CD14-positive monocyte (primary cell): ENCODE measurements around the gene CREB3L1. TPM values are rescaled to one million over a fixed set of nuclear protein-coding genes. Genes with fewer than 3 reads are reported as not detected.

Source experiments
- DNase-seq, 3 donors: peaks; one replicate each; pipeline ENCODE4 v3.0.0-alpha.2; 2011 to 2022
- H2AFZ ChIP-seq: 2 replicates; pipeline ENCODE4 v1.6.0; 2012; ENCODE audit warnings: mild to moderate bottlenecking, low read depth, low read length, inconsistent platforms; ENCODE audit not compliant: insufficient read depth, poor library complexity, severe bottlenecking
- H3K27ac ChIP-seq, 2 donors: 1 replicate in 1 of 2; 2 replicates in 1 of 2; pipeline ENCODE4 v1.5.1; 2012 to 2013; ENCODE audit warnings: low read length in 2 of 2, control low read depth in 1 of 2, inconsistent platforms in 1 of 2, low read depth in 1 of 2, mild to moderate bottlenecking in 1 of 2
- H3K27me3 ChIP-seq, 2 donors: one replicate each; pipeline versions ENCODE4 v1.6.0 to v1.6.1; 2011 to 2013; ENCODE audit warnings: low read length in 2 of 2; ENCODE audit not compliant: control insufficient read depth in 2 of 2, insufficient read depth in 2 of 2
- H3K36me3 ChIP-seq, 2 donors: replicated peaks in 1 of 2; 1 replicate in 1 of 2; 2 replicates in 1 of 2; pipeline versions ENCODE4 v1.5.1 to v1.6.1; 2012 to 2013; ENCODE audit warnings: low read length in 2 of 2, control low read depth in 1 of 2, inconsistent platforms in 1 of 2, mild to moderate bottlenecking in 1 of 2; ENCODE audit not compliant: insufficient read depth in 2 of 2, control insufficient read depth in 1 of 2
- H3K4me1 ChIP-seq, 2 donors: 1 replicate in 1 of 2; 2 replicates in 1 of 2; pipeline versions ENCODE4 v1.5.1 to v1.6.1; 2012 to 2013; ENCODE audit warnings: low read length in 2 of 2, control low read depth in 1 of 2, inconsistent platforms in 1 of 2, mild to moderate bottlenecking in 1 of 2, moderate library complexity in 1 of 2; ENCODE audit not compliant: insufficient read depth in 2 of 2, control insufficient read depth in 1 of 2
- H3K4me2 ChIP-seq: replicated peaks from 2 replicates; pipeline ENCODE3; 2012; ENCODE audit warnings: low read length, moderate library complexity, mild to moderate bottlenecking; ENCODE audit not compliant: poor library complexity, severe bottlenecking; ENCODE audit errors: extremely low read depth
- H3K4me3 ChIP-seq, 3 experiments: fragments of 200-600 bp in 1 of 3; sonication (generic) in 1 of 3; replicated peaks in 1 of 3; 1 replicate in 2 of 3; 2 replicates in 1 of 3; pipeline ENCODE4 v1.5.1; 2011 to 2013; ENCODE audit warnings: low read length in 3 of 3, mild to moderate bottlenecking in 3 of 3, control low read depth in 2 of 3, low read depth in 2 of 3, inconsistent platforms in 1 of 3, moderate library complexity in 1 of 3
- H3K79me2 ChIP-seq: 2 replicates; pipeline ENCODE4 v1.6.0; 2012; ENCODE audit warnings: mild to moderate bottlenecking, control low read depth, inconsistent platforms, low read length, moderate library complexity; ENCODE audit not compliant: insufficient read depth
- H3K9ac ChIP-seq: 2 replicates; pipeline ENCODE4 v1.6.0; 2017; ENCODE audit warnings: low read length, mild to moderate bottlenecking; ENCODE audit not compliant: insufficient read depth, poor library complexity, severe bottlenecking
- H3K9me3 ChIP-seq, 2 donors: replicated peaks in 1 of 2; 1 replicate in 1 of 2; 2 replicates in 1 of 2; pipeline versions ENCODE4 v1.5.1 to v1.6.1; 2012 to 2013; ENCODE audit warnings: low read length in 2 of 2, control low read depth in 1 of 2; ENCODE audit not compliant: control insufficient read depth in 1 of 2, insufficient read depth in 1 of 2
- H4K20me1 ChIP-seq: 2 replicates; pipeline ENCODE4 v1.6.0; 2012; ENCODE audit warnings: mild to moderate bottlenecking, low read length, control low read depth, moderate library complexity; ENCODE audit not compliant: insufficient read depth
- H3K27ac Mint-ChIP-seq, 7 donors: one replicate each; pipeline ENCODE4 v1.8.0; 2020; ENCODE audit warnings: mild to moderate bottlenecking in 7 of 7, mixed read lengths in 7 of 7, moderate library complexity in 6 of 7, inconsistent platforms in 2 of 7
- H3K27me3 Mint-ChIP-seq, 3 donors: one replicate each; pipeline ENCODE4 v1.8.0; 2021 to 2022; ENCODE audit warnings: low read depth in 3 of 3, mild to moderate bottlenecking in 3 of 3, mixed read lengths in 3 of 3, moderate library complexity in 3 of 3, inconsistent platforms in 1 of 3
- H3K36me3 Mint-ChIP-seq, 2 donors: one replicate each; pipeline ENCODE4 v1.8.0; 2020; ENCODE audit warnings: mixed read lengths in 2 of 2, inconsistent platforms in 1 of 2, mild to moderate bottlenecking in 1 of 2
- H3K4me1 Mint-ChIP-seq: one replicate; pipeline ENCODE4 v1.8.0; 2020; ENCODE audit warnings: mild to moderate bottlenecking, mixed read lengths
- H3K4me3 Mint-ChIP-seq, 2 donors: one replicate each; pipeline ENCODE4 v1.8.0; 2020; ENCODE audit warnings: mild to moderate bottlenecking in 2 of 2, mixed read lengths in 2 of 2, moderate library complexity in 1 of 2
- H3K9me3 Mint-ChIP-seq, 7 donors: one replicate each; pipeline ENCODE4 v1.8.0; 2020 to 2022; ENCODE audit warnings: mixed read lengths in 7 of 7, mild to moderate bottlenecking in 6 of 7, moderate library complexity in 6 of 7, inconsistent platforms in 2 of 7
- WGBS: methylation state at CpG from one replicate; pipeline ENCODE4 v1.1.5; 2013; ENCODE audit warnings: missing lambda C conversion rate; ENCODE audit not compliant: insufficient coverage; 5-methylcytosine and 5-hydroxymethylcytosine counted together
- intact Hi-C, 2 donors: fragments of 100-400 bp; cut with micrococcal nuclease; formaldehyde crosslinking; loops; one replicate each; pipeline versions ENCODE4 v1.15.0 to v1.15.1; 2023
- polyA plus RNA-seq, 3 donors: library from polyadenylated mRNA; depleted of rRNA in 1 of 3; unstranded in 2 of 3; stranded (reverse) in 1 of 3; fragments of 300-500 nt in 2 of 3; fragments of >200 nt in 1 of 3; fragmentation: Illumina TruSeq in 2 of 3; gene quantifications; 1 replicate in 2 of 3; 2 replicates in 1 of 3; pipeline ENCODE4 v1.2.3, GENCODE V29; 2012 to 2021
- TF ChIP-seq, protein P1 (sequence below): fragments of 200-600 bp; IDR thresholded peaks from one replicate; pipeline ENCODE4 v1.8.0; 2022; ENCODE audit warnings: antibody characterized with exemption, mild to moderate bottlenecking

CREB3L1 gene
- polyA plus RNA-seq, 3 donors: not detected

GRCh38 chr11:46290598-46291309, 13.3 kb downstream of the CREB3L1 start:
- H3K27ac Mint-ChIP-seq: no peak overlapping the region
- DNase-seq: no peak
- peaks cover 14 to 25% (median 20%) of the 10 kb centered on the region in 3 donors for H3K27me3 Mint-ChIP-seq
- Histone ChIP-seq H3K4me2 (no peak overlapping the region), H2AFZ (no peak overlapping the region), H3K4me3 (no peak overlapping the region), H4K20me1 (no peaks in the 10 kb centered on the region), H3K27me3 (peaks cover 0 to 10% of the 10 kb centered on the region in 2 donors), H3K9ac (no peak overlapping the region), H3K4me1 (peaks cover 17 to 23% of the 10 kb centered on the region in 2 donors), H3K79me2 (no peaks in the 10 kb centered on the region), H3K36me3 (no peaks in the 10 kb centered on the region), H3K9me3 (no peaks in the 10 kb centered on the region), H3K27ac (no peak overlapping the region)
- H3K36me3 Mint-ChIP-seq: no peaks in the 10 kb centered on the region
- H3K4me1 Mint-ChIP-seq: peaks cover 16% of the 10 kb centered on the region
- 87% methylated on average over 3 of the region's 6 CpGs for WGBS
- intact Hi-C loops: no loop called here
- TF ChIP-seq, protein P1, sequence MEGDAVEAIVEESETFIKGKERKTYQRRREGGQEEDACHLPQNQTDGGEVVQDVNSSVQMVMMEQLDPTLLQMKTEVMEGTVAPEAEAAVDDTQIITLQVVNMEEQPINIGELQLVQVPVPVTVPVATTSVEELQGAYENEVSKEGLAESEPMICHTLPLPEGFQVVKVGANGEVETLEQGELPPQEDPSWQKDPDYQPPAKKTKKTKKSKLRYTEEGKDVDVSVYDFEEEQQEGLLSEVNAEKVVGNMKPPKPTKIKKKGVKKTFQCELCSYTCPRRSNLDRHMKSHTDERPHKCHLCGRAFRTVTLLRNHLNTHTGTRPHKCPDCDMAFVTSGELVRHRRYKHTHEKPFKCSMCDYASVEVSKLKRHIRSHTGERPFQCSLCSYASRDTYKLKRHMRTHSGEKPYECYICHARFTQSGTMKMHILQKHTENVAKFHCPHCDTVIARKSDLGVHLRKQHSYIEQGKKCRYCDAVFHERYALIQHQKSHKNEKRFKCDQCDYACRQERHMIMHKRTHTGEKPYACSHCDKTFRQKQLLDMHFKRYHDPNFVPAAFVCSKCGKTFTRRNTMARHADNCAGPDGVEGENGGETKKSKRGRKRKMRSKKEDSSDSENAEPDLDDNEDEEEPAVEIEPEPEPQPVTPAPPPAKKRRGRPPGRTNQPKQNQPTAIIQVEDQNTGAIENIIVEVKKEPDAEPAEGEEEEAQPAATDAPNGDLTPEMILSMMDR: no peak
- no peaks in the 10 kb centered on the region for H3K9me3 Mint-ChIP-seq
- no peak overlapping the region for H3K4me3 Mint-ChIP-seq

- no peak overlapping the region for H3K27ac Mint-ChIP-seq
- Histone ChIP-seq H2AFZ (no peak overlapping the region), H3K27ac (no peak overlapping the region), H3K79me2 (no peaks in the 10 kb centered on the region), H3K4me2 (no peak overlapping the region), H3K36me3 (no peaks in the 10 kb centered on the region), H3K9me3 (no peaks in the 10 kb centered on the region), H3K4me3 (no peak overlapping the region), H3K27me3 (peaks cover 5 to 19% of the 10 kb centered on the region in 2 donors), H3K9ac (no peak overlapping the region), H4K20me1 (no peaks in the 10 kb centered on the region), H3K4me1 (peaks cover 25 to 30% of the 10 kb centered on the region in 2 donors)
- TF ChIP-seq, protein P1: no peak
- intact Hi-C loops: no loop called here
- no peak for DNase-seq
- 98% methylated on average over 8 of the region's 10 CpGs for WGBS
- H3K4me1 Mint-ChIP-seq: peaks cover 22% of the 10 kb centered on the region
- no peak overlapping the region for H3K4me3 Mint-ChIP-seq
- H3K36me3 Mint-ChIP-seq: no peaks in the 10 kb centered on the region
- peaks cover 20 to 33% (median 27%) of the 10 kb centered on the region in 3 donors for H3K27me3 Mint-ChIP-seq
- H3K9me3 Mint-ChIP-seq: peaks cover 0 to 2% (median 0%) of the 10 kb centered on the region in 7 donors
Observed at GRCh38 chr11:46291441-46292150, 14.1 kb downstream of the CREB3L1 start.
